ENCODE data around the gene YEATS4. TPM values are rescaled to one million over a fixed set of nuclear protein-coding genes. Genes with fewer than 3 reads are reported as not detected.

YEATS4 gene
- polyA plus RNA-seq, 4 donors: 26.6 to 32.9 (median 31.3) TPM

DNA sequence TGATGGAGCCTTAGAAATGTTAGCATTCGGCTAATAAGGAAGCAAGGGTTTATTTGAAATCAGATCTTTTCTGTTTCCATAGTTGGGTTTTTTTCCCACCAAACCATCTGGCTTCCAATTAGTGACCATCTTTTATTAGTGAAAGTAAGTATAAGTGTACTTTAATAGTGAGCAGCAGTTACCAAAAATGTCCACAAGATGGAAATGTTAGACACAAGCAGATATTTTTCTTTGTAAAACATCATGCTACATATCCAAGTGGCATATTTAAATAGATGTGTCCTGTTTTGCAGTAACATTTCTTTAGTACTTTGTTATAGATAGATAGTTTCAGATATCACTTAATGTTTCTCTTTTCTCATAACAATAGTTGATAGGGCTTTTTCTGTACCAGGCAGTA, 28.8 kb downstream of the YEATS4 start:
- peak in 3 of 4 donors; percentile 18 to 37 (median 19) for DNase-seq (ENCODE audit: low read depth in 4 of 4, low spot score in 2 of 4)

- DNase-seq (ENCODE audit: low read depth in 4 of 4, low spot score in 2 of 4): no peak
Observed at GRCh38 chr12:69389831-69390230, 30.3 kb downstream of the YEATS4 start.

GRCh38 chr12:69392179-69392928, 32.8 kb downstream of the YEATS4 start:
- no peak for DNase-seq (ENCODE audit: low read depth in 4 of 4, low spot score in 2 of 4)

- DNase-seq (ENCODE audit: low read depth in 4 of 4, low spot score in 2 of 4): no peak
Observed at GRCh38 chr12:69396041-69396440, 36.5 kb downstream of the YEATS4 start.

- no peak for DNase-seq (ENCODE audit: low read depth in 4 of 4, low spot score in 2 of 4)
Observed at GRCh38 chr12:69396963-69397362, 37.4 kb downstream of the YEATS4 start.

- no peak for DNase-seq (ENCODE audit: low read depth in 4 of 4, low spot score in 2 of 4)
Observed at GRCh38 chr12:69397978-69398377, 38.4 kb downstream of the YEATS4 start.

DNA sequence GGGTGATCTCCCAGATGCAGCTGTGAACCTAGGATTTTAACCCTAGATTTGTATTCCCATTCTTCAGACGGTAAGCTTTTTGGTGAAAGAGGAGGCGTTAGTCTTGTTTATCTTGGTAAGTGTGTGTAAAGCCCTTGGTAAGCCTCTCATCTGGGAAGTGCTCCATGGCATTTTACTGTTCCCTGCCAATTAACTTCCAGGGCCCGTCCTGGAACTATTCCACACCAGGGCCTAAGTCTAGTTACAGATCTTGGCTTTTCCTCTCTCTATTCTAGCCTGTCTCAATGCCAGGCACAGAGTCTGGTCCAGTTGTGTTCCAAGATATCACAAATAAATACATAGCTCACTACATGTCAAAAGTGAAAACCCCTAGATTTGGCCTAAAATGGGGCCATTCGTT, 42.4 kb downstream of the YEATS4 start:
- DNase-seq (ENCODE audit: low read depth in 4 of 4, low spot score in 2 of 4): no peak

GRCh38 chr12:69404851-69405565, 45.5 kb downstream of the YEATS4 start:
- no peak for DNase-seq (ENCODE audit: low read depth in 4 of 4, low spot score in 2 of 4)

- DNase-seq (ENCODE audit: low read depth in 4 of 4, low spot score in 2 of 4): no peak
Observed at GRCh38 chr12:69405566-69405865, 46.0 kb downstream of the YEATS4 start.

GRCh38 chr12:69406217-69406616, 46.7 kb downstream of the YEATS4 start:
- no peak for DNase-seq (ENCODE audit: low read depth in 4 of 4, low spot score in 2 of 4)

GRCh38 chr12:69410571-69410970, 51.0 kb downstream of the YEATS4 start:
- no peak for DNase-seq (ENCODE audit: low read depth in 4 of 4, low spot score in 2 of 4)

GRCh38 chr12:69412655-69413054, 53.1 kb downstream of the YEATS4 start:
- no peak for DNase-seq (ENCODE audit: low read depth in 4 of 4, low spot score in 2 of 4)

DNA sequence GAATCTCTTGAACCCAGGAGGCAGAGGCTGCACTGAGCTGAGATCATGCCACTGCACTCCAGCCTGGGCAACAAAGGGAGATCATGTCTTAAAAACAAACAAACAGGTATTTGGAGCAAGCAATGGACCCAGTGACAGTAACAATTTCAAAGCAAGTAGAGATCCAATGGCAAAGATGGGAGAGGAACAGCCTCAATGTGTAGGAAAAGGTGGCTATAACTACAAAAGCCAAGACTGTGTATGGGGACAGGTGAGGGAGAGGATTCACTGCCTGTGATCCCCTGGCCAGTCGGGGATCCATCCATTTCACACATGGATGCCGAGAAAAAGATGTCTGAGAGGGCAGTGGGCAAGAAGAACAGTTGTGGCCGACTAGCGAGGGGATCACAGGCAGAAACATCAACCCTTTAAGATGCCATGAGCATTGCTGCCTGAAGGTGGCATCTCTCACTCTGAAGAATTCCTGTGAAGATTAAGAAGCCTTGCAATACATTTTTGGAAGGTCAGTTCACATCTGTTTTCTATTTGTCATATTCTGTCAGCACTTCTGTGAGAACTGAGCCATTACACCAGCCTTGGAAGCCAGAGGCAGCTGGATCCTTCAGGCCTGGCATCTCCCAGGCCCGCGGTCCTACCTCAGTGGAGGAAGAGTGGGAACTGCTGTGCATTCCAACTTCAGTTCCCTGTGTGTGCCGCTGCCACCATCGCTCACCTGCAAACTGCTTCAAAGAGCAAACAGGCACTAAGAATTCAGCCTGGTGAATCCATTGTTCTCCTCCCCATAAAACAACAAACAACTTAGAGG, 56.1 kb downstream of the YEATS4 start:
- peak; percentile 29 to 65 (median 32) for DNase-seq (ENCODE audit: low read depth in 4 of 4, low spot score in 2 of 4)

GRCh38 chr12:69417231-69417630, 57.7 kb downstream of the YEATS4 start:
- DNase-seq (ENCODE audit: low read depth in 4 of 4, low spot score in 2 of 4): no peak

DNA sequence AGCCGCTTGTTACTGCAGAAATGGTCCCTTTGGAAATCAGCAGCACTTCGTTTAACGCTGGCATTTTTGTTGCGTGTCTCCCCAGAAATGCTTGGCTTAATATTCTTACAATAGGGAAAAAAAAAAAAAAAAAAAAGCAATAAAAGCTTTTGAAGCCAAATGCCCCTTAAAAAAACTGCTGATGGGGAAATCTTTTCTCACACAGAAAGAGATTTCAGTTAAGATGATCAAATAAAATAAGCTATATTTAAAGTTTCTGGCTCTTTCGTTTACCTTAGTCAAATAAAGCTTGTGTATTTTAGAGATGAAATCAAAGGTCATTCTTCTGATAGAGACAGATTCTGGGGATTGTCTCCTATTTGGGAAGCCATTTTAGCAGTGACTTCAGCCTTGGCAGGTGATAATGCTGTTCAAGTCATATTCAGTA, 58.2 kb downstream of the YEATS4 start:
- no peak for DNase-seq (ENCODE audit: low read depth in 4 of 4, low spot score in 2 of 4)

GRCh38 chr12:69419701-69420100, 60.2 kb downstream of the YEATS4 start:
- no peak for DNase-seq (ENCODE audit: low read depth in 4 of 4, low spot score in 2 of 4)

GRCh38 chr12:69421548-69421947, 62.0 kb downstream of the YEATS4 start:
- no peak for DNase-seq (ENCODE audit: low read depth in 4 of 4, low spot score in 2 of 4)

DNA sequence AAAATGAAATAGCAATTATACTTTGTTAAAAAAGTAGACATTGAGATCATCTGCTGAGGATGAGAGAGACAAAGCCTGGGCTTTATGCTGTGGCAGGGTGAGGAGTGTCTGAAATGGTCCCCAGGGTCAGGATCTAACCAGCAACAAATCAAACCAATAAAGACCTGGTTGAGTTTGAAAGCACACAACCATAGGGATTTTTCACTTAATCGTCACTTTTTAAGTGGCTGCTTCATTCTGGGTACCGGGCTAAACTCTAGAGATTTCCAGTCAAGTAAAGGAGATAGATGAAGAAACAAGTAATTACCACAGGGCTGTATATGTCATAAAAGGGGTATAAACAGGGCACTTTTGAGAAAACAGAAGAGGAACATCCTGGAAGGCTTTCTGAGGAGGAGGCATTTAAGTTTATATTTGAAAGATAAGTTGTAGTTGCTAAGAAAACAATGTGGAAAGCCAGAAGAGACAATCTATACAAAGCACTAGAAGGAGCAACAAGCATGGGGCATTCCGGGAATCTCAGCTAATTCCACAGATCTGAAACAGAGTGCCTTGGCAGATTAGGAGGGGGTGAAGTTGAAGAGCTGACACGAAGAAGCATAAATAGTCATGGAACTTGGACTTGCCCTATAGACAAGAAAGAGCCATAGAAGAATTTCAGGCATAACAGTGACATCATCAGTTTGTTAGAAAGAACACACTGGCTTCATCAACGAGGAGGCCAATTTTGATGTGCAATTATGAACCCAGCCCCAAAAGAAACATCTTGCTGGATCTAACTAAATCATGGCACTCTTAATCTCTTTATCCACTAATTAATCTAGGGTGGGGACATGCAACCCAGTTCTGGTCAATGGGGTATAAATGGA, 63.7 kb downstream of the YEATS4 start:
- DNase-seq (ENCODE audit: low read depth in 4 of 4, low spot score in 2 of 4): no peak

DNA sequence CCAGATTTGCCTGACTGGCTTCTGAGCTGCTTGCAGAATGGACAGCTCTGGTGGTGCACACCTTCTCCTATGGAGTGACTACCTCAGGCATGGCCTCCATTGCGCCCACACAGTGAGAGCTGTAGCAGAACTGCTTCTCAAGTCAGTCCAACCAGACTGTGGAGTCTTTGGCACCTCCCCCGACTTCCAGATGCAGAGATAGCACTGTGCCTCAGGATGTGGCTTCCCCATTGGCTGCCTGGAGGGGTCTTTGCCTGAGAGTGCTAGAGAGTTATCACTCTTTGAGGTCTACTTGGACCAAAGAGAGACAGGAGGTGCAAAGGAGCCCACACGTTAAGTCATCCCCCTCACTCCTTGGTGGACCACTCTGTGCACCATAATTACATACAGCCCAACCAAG, 65.9 kb downstream of the YEATS4 start:
- DNase-seq (ENCODE audit: low read depth in 4 of 4, low spot score in 2 of 4): no peak

DNA sequence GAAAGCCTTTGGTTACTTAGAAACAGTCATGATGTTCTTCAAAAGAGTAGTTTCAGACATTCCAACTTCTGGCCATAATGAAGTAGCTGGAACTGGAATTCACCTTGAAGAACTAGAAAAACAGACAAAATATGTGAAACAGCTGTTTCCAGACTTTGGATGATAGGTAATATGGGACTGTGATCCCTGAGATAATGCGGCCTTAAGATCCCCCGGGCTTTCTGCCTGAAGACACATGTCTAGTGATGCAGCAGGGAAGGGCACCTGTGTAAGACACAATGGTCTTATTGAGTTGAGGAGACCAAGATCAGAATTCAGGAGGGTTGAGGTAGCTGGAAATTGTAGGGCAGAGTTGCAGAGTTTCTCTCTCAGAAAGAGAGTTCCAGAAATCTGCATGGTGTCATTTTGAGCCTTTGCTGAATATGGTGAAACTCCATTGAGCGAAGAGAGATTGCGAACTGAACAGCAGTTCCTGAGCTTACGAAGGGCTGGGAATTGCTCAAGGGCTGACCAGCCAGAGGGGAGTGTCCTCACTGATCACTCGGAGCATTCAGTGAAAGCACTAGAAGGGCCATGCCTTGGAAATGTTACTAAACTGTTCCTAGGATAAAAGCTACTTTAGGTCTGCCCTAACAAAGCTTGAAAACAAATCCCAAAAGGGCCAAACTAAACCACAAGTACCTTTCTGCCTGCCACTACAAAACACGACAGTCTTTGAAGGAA, 69.0 kb downstream of the YEATS4 start:
- no peak for DNase-seq (ENCODE audit: low read depth in 4 of 4, low spot score in 2 of 4)
